HepG2 (cell line): ENCODE data around the gene MCU. TPM values are rescaled to one million over a fixed set of nuclear protein-coding genes. Genes with fewer than 3 reads are reported as not detected.

ENCODE experiments used
- ATAC-seq: fragments of 200-7000 bp; cut with Tn5 transposase; 3 replicates; pipeline ENCODE4 v1.9.1; 2020; ENCODE audit warnings: mild to moderate bottlenecking, moderate library complexity
- BruUV-seq: library from RNA; stranded (reverse); fragments of 400-500 nt; replicated peaks from 2 replicates; lab custom pipeline; 2021; lab: Mats Ljungman, UMichigan
- CTCF ChIA-PET: fragments of 300-600 bp; formaldehyde crosslinking; extraction: SDS; loops from one replicate; lab custom pipeline; 2021; ENCODE audit warnings: low total read pairs, inconsistent platforms, low intra/inter-chr PET ratio; lab: Yijun Ruan, JAX
- POLR2A ChIA-PET: fragments of 350-600 bp; sonication (Branson Sonifier 250); formaldehyde crosslinking; loops from one replicate; lab custom pipeline; 2020; ENCODE audit warnings: antibody characterized with exemption, inconsistent platforms; lab: Yijun Ruan, JAX
- DNase-seq: peaks from one replicate; pipeline ENCODE4 v3.0.0-alpha.2; 2015; ENCODE audit warnings: low spot score
- FAIRE-seq: peaks from 3 replicates; lab custom pipeline; 2011; peaks lifted over from hg19 to GRCh38; lab: Jason Lieb, UNC
- H2AFZ ChIP-seq: one replicate; pipeline ENCODE4 v1.6.1; 2011; ENCODE audit warnings: low read length, inconsistent platforms
- H3K27ac ChIP-seq: fragments of 300-600 bp; 3 replicates; pipeline ENCODE4 v1.8.0; 2011; ENCODE audit warnings: mixed run types, mild to moderate bottlenecking, mixed read lengths, low read length, inconsistent platforms; ENCODE audit not compliant: insufficient read depth; ENCODE audit errors: extremely low read length
- H3K27me3 ChIP-seq, 2 experiments: fragments of 200-600 bp in 1 of 2; 2 replicates in 1 of 2; 3 replicates in 1 of 2; pipeline versions ENCODE4 v1.6.0 to v1.8.0; 2011; ENCODE audit warnings: low read length in 2 of 2, mild to moderate bottlenecking in 2 of 2, moderate library complexity in 2 of 2, inconsistent platforms in 1 of 2; ENCODE audit not compliant: insufficient read depth in 2 of 2, control insufficient read depth in 1 of 2
- H3K36me3 ChIP-seq, 2 experiments: fragments of 200-600 bp in 1 of 2; replicated peaks in 1 of 2; 2 replicates in 1 of 2; 3 replicates in 1 of 2; pipeline versions ENCODE4 v1.5.1 to v1.8.0; 2011; ENCODE audit warnings: low read length in 2 of 2, inconsistent platforms in 1 of 2; ENCODE audit not compliant: insufficient read depth in 2 of 2, control insufficient read depth in 1 of 2
- H3K4me1 ChIP-seq: 2 replicates; pipeline ENCODE4 v1.5.1; 2012; ENCODE audit warnings: low read length, inconsistent platforms; ENCODE audit not compliant: insufficient read depth
- H3K4me2 ChIP-seq: 2 replicates; pipeline ENCODE4 v1.6.0; 2011; ENCODE audit warnings: low read depth, low read length, inconsistent platforms
- H3K4me3 ChIP-seq, 3 experiments: fragments of 200-600 bp in 1 of 3; sonication (generic), shearing (Covaris generic) in 1 of 3; replicated peaks in 1 of 3; 2 replicates each; pipeline ENCODE4 v1.5.1; 2011 to 2016; ENCODE audit warnings: low read length in 3 of 3, inconsistent platforms in 2 of 3, low read depth in 2 of 3, mild to moderate bottlenecking in 2 of 3, control low read depth in 1 of 3, mixed read lengths in 1 of 3; ENCODE audit not compliant: insufficient read depth in 1 of 3
- H3K79me2 ChIP-seq: one replicate; pipeline ENCODE4 v1.6.1; 2011; ENCODE audit warnings: low read length, inconsistent platforms; ENCODE audit not compliant: insufficient read depth
- H3K9ac ChIP-seq: 2 replicates; pipeline ENCODE4 v1.6.0; 2011; ENCODE audit warnings: mild to moderate bottlenecking, low read depth, low read length, inconsistent platforms; ENCODE audit not compliant: insufficient read depth
- H3K9me3 ChIP-seq: 2 replicates; pipeline ENCODE4 v1.5.1; 2012; ENCODE audit warnings: mild to moderate bottlenecking, low read length
- H4K20me1 ChIP-seq: 2 replicates; pipeline ENCODE4 v1.6.0; 2011; ENCODE audit warnings: inconsistent platforms, mild to moderate bottlenecking, low read length, moderate library complexity; ENCODE audit not compliant: insufficient read depth
- GABPA ChIP-seq, 2 experiments: IDR thresholded peaks; 2 replicates each; pipeline ENCODE4 v1.6.1; 2011 to 2016; ENCODE audit warnings: low read depth in 2 of 2, low read length in 1 of 2, missing biosample characterization in 1 of 2, missing genetic modification characterization in 1 of 2
- MIXL1 ChIP-seq: IDR thresholded peaks from 2 replicates; pipeline ENCODE4 v1.6.1; 2016
- NFE2L1 ChIP-seq: sonication (generic); formaldehyde crosslinking; IDR thresholded peaks from 2 replicates; pipeline ENCODE4 v1.4.0; 2020; ENCODE audit warnings: missing genetic modification reagents, mild to moderate bottlenecking, borderline replicate concordance
- NONO ChIP-seq, 2 experiments: fragments of 450-650 bp in 1 of 2; sonication (generic) in 1 of 2; formaldehyde crosslinking in 1 of 2; IDR thresholded peaks in 1 of 2; conservative IDR thresholded peaks in 1 of 2; 2 replicates each; pipeline versions ENCODE4 v1.6.1 to v1.8.0; 2017 to 2022; ENCODE audit warnings: mild to moderate bottlenecking in 1 of 2, missing genetic modification reagents in 1 of 2, moderate library complexity in 1 of 2
- RBM39 ChIP-seq: fragments of 200-400 bp; formaldehyde crosslinking; IDR thresholded peaks from one replicate; pipeline ENCODE4 v1.6.1; 2018; ENCODE audit warnings: antibody characterized with exemption, mild to moderate bottlenecking, low read depth, low read length; ENCODE audit not compliant: poor library complexity, severe bottlenecking
- SP2 ChIP-seq: sonication (generic); formaldehyde crosslinking; IDR thresholded peaks from 2 replicates; pipeline ENCODE4 v1.5.1; 2020; ENCODE audit warnings: mild to moderate bottlenecking, missing genetic modification reagents
- ZNF350 ChIP-seq: sonication (generic); formaldehyde crosslinking; IDR thresholded peaks from 2 replicates; pipeline ENCODE4 v1.4.0; 2020; ENCODE audit warnings: mild to moderate bottlenecking, low read depth, missing genetic modification reagents, borderline replicate concordance
- ZNF572 ChIP-seq: sonication (generic); formaldehyde crosslinking; IDR thresholded peaks from 2 replicates; pipeline ENCODE4 v1.5.1; 2020; ENCODE audit warnings: mild to moderate bottlenecking, missing genetic modification reagents
- WGBS: methylation state at CpG from one replicate; pipeline ENCODE4 v1.1.6; 2017; ENCODE audit warnings: low lambda C conversion rate; 5-methylcytosine and 5-hydroxymethylcytosine counted together
- in situ Hi-C: cut with HindIII; loops from 2 replicates; pipeline ENCODE4 v1.10.0; 2017; ENCODE audit warnings: low pct_unique_long_range_greater_than_20kb; ENCODE audit not compliant: extremely low pct_ligation_motif_present
- intact Hi-C: fragments of 100-400 bp; cut with micrococcal nuclease; formaldehyde crosslinking; loops from one replicate; pipeline ENCODE4 v1.10.0; 2022; ENCODE audit not compliant: unreplicated experiment
- polyA plus RNA-seq, 8 experiments: library from polyadenylated mRNA; depleted of rRNA in 3 of 8; stranded (reverse) in 7 of 8; unstranded in 1 of 8; fragments of >200 nt; fragmentation: Illumina TruSeq in 4 of 8; extraction: Trizol in 4 of 8; gene quantifications; 2 replicates each; pipeline versions ENCODE4 v1.2.1 to v1.2.3, GENCODE V29; 2011 to 2016; ENCODE audit warnings: low read depth in 4 of 8, missing spikeins in 1 of 8, mixed read lengths in 1 of 8; ENCODE audit not compliant: insufficient read depth in 1 of 8
- total RNA-seq, 5 experiments: library from RNA; depleted of rRNA; stranded (reverse); fragments of >200 nt; fragmentation: Illumina TruSeq; extraction: Trizol; gene quantifications; 2 replicates each; pipeline ENCODE4 v1.2.3, GENCODE V29; 2016; ENCODE audit warnings: low read depth in 1 of 5
- TF ChIP-seq, protein P1 (sequence below): IDR thresholded peaks from 2 replicates; pipeline ENCODE4 v1.6.1; 2016
- TF ChIP-seq, protein P2 (sequence below): IDR thresholded peaks from 2 replicates; pipeline ENCODE4 v1.6.1; 2012; ENCODE audit warnings: low read length, improper control_type of control experiment
- TF ChIP-seq, protein P3 (sequence below): IDR thresholded peaks from 2 replicates; pipeline ENCODE4 v1.6.1; 2016; ENCODE audit warnings: mild to moderate bottlenecking, missing biosample characterization, missing genetic modification reagents
- TF ChIP-seq, protein P4 (sequence below): sonication (generic); formaldehyde crosslinking; IDR thresholded peaks from 2 replicates; pipeline ENCODE4 v1.4.0; 2020; ENCODE audit warnings: missing genetic modification reagents
- TF ChIP-seq, protein P5 (sequence below): sonication (generic); formaldehyde crosslinking; IDR thresholded peaks from 2 replicates; pipeline ENCODE4 v1.5.1; 2020; ENCODE audit warnings: missing genetic modification reagents, mild to moderate bottlenecking, borderline replicate concordance

MCU gene
- total and polyA plus RNA-seq, 2 of the 13 experiments (the other 11 are each of a cell fraction or from before 2014, with no cell fraction given): 25.9 to 64.5 TPM

DNA sequence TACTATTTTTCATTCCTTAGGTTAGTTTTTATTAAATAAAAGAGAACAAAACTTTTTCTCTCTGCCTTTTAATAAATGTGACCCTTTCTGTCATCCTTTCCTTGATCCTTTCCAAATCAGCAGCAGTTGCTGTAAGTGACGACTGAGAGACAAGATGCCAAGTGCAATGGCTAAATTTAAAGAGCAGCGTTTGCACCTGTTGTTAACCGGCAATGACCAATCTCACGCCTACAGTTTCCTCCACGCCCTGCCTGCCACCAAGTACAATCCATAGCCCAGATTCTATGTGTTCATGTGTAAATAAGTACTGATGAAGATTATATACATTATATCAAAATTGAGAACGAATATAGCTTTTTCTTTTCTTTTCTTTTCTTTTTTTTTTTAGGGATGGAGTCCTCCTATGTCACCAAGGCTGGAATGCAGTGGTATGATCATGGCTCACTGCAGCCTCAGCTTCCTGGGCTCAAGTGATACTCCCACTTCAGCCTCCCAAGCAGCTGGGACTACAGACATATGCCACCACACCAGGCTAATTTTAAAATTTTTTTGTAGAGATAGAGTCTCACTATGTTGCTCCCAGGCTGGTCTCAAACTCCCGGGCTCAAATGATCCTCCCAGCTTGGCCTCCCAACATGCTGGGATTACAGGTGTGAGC lies 6.5 kb upstream of the MCU start:
- Histone ChIP-seq H3K36me3 (no peaks in the 10 kb centered on the region), H3K4me1 (peaks cover 43% of the 10 kb centered on the region), H4K20me1 (no peaks in the 10 kb centered on the region), H3K9me3 (no peaks in the 10 kb centered on the region), H3K27ac (no peak overlapping the region), H3K9ac (no peak overlapping the region), H3K27me3 (no peaks in the 10 kb centered on the region), H2AFZ (no peak overlapping the region), H3K4me3 (no peak overlapping the region), H3K4me2 (no peak overlapping the region), H3K79me2 (no peaks in the 10 kb centered on the region)
- ChIA-PET CTCF (no interaction called here), POLR2A (no interaction called here)
- in situ Hi-C loops: no loop called here
- WGBS: 66% methylated on average over 7 of the region's 7 CpGs
- no peak for ATAC-seq
- no peak for FAIRE-seq
- no TSS peak for BruUV-seq
- no peak for DNase-seq
- intact Hi-C loops: no loop called here
- TF ChIP-seq NONO (IDR thresholded peaks at IDR 0.05) (no peak), NONO (CRISPR knock-in tag; conservative IDR thresholded peaks at IDR 0.05) (no peak), SP2 (no peak), MIXL1 (CRISPR knock-in tag) (no peak), RBM39 (no peak), NFE2L1 (no peak), GABPA (IDR thresholded peaks at IDR 0.05; ENCODE audit: low read depth, low read length) (no peak), GABPA (CRISPR knock-in tag; IDR thresholded peaks at IDR 0.05; ENCODE audit: low read depth) (no peak), ZNF572 (CRISPR knock-in tag) (no peak), ZNF350 (no peak)
- TF ChIP-seq, protein P1, sequence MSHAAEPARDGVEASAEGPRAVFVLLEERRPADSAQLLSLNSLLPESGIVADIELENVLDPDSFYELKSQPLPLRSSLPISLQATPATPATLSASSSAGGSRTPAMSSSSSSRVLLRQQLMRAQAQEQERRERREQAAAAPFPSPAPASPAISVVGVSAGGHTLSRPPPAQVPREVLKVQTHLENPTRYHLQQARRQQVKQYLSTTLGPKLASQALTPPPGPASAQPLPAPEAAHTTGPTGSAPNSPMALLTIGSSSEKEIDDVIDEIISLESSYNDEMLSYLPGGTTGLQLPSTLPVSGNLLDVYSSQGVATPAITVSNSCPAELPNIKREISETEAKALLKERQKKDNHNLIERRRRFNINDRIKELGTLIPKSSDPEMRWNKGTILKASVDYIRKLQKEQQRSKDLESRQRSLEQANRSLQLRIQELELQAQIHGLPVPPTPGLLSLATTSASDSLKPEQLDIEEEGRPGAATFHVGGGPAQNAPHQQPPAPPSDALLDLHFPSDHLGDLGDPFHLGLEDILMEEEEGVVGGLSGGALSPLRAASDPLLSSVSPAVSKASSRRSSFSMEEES (CRISPR knock-in tag): no peak
- TF ChIP-seq, protein P2, sequence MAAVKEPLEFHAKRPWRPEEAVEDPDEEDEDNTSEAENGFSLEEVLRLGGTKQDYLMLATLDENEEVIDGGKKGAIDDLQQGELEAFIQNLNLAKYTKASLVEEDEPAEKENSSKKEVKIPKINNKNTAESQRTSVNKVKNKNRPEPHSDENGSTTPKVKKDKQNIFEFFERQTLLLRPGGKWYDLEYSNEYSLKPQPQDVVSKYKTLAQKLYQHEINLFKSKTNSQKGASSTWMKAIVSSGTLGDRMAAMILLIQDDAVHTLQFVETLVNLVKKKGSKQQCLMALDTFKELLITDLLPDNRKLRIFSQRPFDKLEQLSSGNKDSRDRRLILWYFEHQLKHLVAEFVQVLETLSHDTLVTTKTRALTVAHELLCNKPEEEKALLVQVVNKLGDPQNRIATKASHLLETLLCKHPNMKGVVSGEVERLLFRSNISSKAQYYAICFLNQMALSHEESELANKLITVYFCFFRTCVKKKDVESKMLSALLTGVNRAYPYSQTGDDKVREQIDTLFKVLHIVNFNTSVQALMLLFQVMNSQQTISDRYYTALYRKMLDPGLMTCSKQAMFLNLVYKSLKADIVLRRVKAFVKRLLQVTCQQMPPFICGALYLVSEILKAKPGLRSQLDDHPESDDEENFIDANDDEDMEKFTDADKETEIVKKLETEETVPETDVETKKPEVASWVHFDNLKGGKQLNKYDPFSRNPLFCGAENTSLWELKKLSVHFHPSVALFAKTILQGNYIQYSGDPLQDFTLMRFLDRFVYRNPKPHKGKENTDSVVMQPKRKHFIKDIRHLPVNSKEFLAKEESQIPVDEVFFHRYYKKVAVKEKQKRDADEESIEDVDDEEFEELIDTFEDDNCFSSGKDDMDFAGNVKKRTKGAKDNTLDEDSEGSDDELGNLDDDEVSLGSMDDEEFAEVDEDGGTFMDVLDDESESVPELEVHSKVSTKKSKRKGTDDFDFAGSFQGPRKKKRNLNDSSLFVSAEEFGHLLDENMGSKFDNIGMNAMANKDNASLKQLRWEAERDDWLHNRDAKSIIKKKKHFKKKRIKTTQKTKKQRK: no peak
- TF ChIP-seq, protein P3, sequence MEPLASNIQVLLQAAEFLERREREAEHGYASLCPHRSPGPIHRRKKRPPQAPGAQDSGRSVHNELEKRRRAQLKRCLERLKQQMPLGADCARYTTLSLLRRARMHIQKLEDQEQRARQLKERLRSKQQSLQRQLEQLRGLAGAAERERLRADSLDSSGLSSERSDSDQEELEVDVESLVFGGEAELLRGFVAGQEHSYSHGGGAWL (CRISPR knock-in tag): no peak
- TF ChIP-seq, protein P4, sequence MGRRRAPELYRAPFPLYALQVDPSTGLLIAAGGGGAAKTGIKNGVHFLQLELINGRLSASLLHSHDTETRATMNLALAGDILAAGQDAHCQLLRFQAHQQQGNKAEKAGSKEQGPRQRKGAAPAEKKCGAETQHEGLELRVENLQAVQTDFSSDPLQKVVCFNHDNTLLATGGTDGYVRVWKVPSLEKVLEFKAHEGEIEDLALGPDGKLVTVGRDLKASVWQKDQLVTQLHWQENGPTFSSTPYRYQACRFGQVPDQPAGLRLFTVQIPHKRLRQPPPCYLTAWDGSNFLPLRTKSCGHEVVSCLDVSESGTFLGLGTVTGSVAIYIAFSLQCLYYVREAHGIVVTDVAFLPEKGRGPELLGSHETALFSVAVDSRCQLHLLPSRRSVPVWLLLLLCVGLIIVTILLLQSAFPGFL (CRISPR knock-in tag): no peak
- TF ChIP-seq, protein P5, sequence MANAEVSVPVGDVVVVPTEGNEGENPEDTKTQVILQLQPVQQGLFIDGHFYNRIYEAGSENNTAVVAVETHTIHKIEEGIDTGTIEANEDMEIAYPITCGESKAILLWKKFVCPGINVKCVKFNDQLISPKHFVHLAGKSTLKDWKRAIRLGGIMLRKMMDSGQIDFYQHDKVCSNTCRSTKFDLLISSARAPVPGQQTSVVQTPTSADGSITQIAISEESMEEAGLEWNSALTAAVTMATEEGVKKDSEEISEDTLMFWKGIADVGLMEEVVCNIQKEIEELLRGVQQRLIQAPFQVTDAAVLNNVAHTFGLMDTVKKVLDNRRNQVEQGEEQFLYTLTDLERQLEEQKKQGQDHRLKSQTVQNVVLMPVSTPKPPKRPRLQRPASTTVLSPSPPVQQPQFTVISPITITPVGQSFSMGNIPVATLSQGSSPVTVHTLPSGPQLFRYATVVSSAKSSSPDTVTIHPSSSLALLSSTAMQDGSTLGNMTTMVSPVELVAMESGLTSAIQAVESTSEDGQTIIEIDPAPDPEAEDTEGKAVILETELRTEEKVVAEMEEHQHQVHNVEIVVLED: no peak
